Left lung (tissue), 10 donors: ENCODE results near the gene DUSP28. TPM values are rescaled to one million over a fixed set of nuclear protein-coding genes. Genes with fewer than 3 reads are reported as not detected.

Source experiments
- ATAC-seq: fragments of 200-7000 bp; cut with Tn5 transposase; one replicate; pipeline ENCODE4 v1.9.1; 2020; ENCODE audit warnings: moderate library complexity
- DNase-seq, 4 donors: peaks; one replicate each; pipeline ENCODE4 v3.0.0-alpha.2; 2013 to 2020
- H3K27ac ChIP-seq, 2 donors: fragments of 200-600 bp; sonication (generic) in 1 of 2; one replicate each; pipeline versions ENCODE4 v1.5.0 to v1.8.0; 2020 to 2021
- H3K27me3 ChIP-seq, 2 donors: fragments of 200-600 bp; sonication (generic) in 1 of 2; one replicate each; pipeline versions ENCODE4 v1.5.0 to v1.8.0; 2020 to 2021
- H3K36me3 ChIP-seq, 2 donors: fragments of 200-600 bp; sonication (generic) in 1 of 2; one replicate each; pipeline versions ENCODE4 v1.5.0 to v1.8.0; 2020 to 2021
- H3K4me1 ChIP-seq, 2 donors: fragments of 200-600 bp; one replicate each; pipeline ENCODE4 v1.8.0; 2021
- H3K4me3 ChIP-seq, 2 donors: fragments of 200-600 bp; sonication (generic) in 1 of 2; one replicate each; pipeline versions ENCODE4 v1.5.0 to v1.8.0; 2020 to 2021; ENCODE audit warnings: mild to moderate bottlenecking in 1 of 2
- H3K9me3 ChIP-seq, 2 donors: fragments of 200-600 bp; sonication (generic) in 1 of 2; one replicate each; pipeline versions ENCODE4 v1.5.0 to v1.8.0; 2020 to 2021
- intact Hi-C, 2 donors: fragments of 100-400 bp; cut with DNase I; formaldehyde crosslinking; loops; one replicate each; pipeline versions ENCODE4 v1.11.2 to v1.14.2; 2022
- polyA plus RNA-seq, 6 donors: library from polyadenylated mRNA; unstranded; fragments of 120-200 nt; gene quantifications; one replicate each; pipeline ENCODE4 v1.2.1, GENCODE V29; 2013; ENCODE audit not compliant: insufficient read length in 6 of 6
- total RNA-seq, 2 donors: library from RNA; stranded (reverse); fragmentation: NEBNext Ultra II Directional; extraction: Animal tissue kit (Norgen Biotek cat#: 25700); gene quantifications; one replicate each; pipeline ENCODE4 v1.2.1, GENCODE V29; 2021
- TF ChIP-seq, protein P1 (sequence below), 2 donors: fragments of 200-600 bp; sonication (generic) in 1 of 2; IDR thresholded peaks; one replicate each; pipeline versions ENCODE4 v1.5.0 to v1.8.0; 2021; ENCODE audit warnings: antibody characterized with exemption in 2 of 2
- donor health status: DM: no; HTN: yes; CAD: no.
- donor health status: DM: no; HTN: no; CAD: no.

DUSP28 gene
- total and polyA plus RNA-seq, 8 donors: 2.4 to 7.6 (median 5.5) TPM

DNA sequence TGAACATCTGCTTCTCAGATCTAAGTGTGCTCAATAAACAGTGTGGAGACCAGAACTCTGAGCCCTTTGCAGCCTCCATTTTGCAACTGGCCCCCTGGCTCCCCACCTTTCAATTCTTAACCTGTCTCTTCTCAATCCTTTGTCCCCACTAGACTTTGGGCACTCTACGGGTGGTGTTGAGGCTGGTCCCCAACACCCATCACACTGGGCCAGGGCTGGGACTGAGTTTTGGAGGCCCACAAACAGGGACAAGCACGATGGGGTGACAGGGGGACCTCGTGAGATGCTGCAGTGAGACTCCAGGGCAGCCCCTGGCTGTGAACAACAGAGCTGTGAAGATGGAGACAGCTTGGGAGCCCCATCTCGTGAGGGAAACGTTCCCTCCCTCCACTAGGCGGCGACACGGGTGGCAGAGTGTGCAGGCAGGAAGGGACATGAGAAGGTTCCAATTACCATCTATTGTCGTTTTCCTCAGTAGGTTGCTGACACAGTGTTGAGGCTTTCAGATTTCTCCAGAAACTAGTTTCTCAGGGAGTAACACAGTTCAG, 3.5 kb upstream of the DUSP28 start:
- no peak overlapping the region for H3K4me3 ChIP-seq
- H3K27me3 ChIP-seq: peaks cover 0 to 6% of the 10 kb centered on the region in 2 donors
- peaks cover 18 to 42% of the 10 kb centered on the region in 2 donors for H3K4me1 ChIP-seq
- intact Hi-C loops: no loop called here
- TF ChIP-seq, protein P1, sequence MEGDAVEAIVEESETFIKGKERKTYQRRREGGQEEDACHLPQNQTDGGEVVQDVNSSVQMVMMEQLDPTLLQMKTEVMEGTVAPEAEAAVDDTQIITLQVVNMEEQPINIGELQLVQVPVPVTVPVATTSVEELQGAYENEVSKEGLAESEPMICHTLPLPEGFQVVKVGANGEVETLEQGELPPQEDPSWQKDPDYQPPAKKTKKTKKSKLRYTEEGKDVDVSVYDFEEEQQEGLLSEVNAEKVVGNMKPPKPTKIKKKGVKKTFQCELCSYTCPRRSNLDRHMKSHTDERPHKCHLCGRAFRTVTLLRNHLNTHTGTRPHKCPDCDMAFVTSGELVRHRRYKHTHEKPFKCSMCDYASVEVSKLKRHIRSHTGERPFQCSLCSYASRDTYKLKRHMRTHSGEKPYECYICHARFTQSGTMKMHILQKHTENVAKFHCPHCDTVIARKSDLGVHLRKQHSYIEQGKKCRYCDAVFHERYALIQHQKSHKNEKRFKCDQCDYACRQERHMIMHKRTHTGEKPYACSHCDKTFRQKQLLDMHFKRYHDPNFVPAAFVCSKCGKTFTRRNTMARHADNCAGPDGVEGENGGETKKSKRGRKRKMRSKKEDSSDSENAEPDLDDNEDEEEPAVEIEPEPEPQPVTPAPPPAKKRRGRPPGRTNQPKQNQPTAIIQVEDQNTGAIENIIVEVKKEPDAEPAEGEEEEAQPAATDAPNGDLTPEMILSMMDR (IDR thresholded peaks at IDR 0.05): peak; percentile 14 to 44
- DNase-seq: peak in 2 of 4 donors; percentile 52 to 87
- H3K27ac ChIP-seq: no peak overlapping the region
- peaks cover 0 to 18% of the 10 kb centered on the region in 2 donors for H3K36me3 ChIP-seq
- H3K9me3 ChIP-seq: no peaks in the 10 kb centered on the region
- ATAC-seq: no peak

DNA sequence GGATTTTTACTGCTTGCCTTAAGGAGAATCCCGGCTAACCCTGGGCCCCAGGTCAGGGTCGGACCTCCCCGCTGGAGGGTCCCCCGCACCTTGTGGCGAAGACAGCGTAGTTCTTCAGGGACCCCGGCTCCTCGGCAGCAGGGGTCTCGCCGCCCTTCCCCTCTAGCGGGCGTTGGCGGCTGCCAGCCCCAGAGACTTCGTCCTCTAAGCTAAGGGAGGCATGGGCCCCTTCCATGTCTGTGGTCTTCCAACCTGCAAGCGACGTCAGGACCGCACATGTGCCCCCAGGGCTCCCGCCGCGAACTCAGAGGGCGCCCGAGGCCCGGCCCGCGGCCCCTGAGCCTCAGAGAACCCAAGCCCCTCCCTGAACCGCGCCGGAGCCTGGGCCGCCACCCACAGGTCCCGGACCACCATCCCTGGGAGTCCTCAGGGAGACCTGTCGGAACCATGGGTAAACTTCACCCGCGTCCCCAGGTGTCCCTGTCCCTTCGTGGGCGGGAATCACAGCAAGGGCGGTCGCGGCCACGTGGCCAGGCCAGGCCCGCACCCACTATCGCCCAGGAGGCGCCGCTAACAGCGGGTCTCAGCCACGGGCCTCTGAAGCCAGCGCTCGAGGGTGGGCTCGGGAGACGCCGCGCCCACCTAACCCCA, 2.9 kb upstream of the DUSP28 start:
- DNase-seq: peak in 1 of 4 donors; percentile 77
- H3K9me3 ChIP-seq: no peaks in the 10 kb centered on the region
- intact Hi-C loops: no loop called here
- TF ChIP-seq, protein P1 (IDR thresholded peaks at IDR 0.05): no peak
- H3K36me3 ChIP-seq: peaks cover 0 to 12% of the 10 kb centered on the region in 2 donors
- peak overlapping the region; percentile 36 to 40 for H3K4me3 ChIP-seq
- H3K27ac ChIP-seq: no peak overlapping the region
- ATAC-seq: no peak
- H3K27me3 ChIP-seq: peaks cover 0 to 6% of the 10 kb centered on the region in 2 donors
- H3K4me1 ChIP-seq: peaks cover 24 to 48% of the 10 kb centered on the region in 2 donors

DNA sequence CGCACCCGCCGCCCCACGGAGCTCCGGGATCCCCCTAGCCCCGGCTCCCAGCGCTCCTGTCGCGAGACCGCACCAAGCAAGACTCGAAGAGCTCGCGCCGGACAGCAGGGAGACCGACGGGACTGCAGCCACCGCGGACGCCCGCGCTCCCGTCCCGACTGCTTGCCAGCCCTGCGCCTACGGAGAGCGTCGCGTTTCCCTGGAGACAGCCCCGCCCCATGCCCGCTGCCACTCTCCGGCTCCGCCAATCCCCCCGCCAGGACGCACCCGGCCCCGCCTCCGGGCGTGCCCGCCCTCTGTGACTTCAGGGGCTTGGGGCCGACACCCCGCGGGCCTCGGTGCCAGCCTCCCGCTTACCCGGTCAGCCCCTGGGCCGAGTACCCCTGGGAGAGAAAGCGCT, 2.3 kb upstream of the DUSP28 start, which contains the start of gene ANKMY1:
ANKMY1 (minus strand) TSS at position 181 of the 400 bp plus-strand sequence. CDS start 653 bp downstream, outside the sequence.
- ATAC-seq: peak; percentile 33
- H3K4me3 ChIP-seq: peak within 1 kb of the TSS; percentile 36 to 40
- intact Hi-C loops: no loop called here

DNA sequence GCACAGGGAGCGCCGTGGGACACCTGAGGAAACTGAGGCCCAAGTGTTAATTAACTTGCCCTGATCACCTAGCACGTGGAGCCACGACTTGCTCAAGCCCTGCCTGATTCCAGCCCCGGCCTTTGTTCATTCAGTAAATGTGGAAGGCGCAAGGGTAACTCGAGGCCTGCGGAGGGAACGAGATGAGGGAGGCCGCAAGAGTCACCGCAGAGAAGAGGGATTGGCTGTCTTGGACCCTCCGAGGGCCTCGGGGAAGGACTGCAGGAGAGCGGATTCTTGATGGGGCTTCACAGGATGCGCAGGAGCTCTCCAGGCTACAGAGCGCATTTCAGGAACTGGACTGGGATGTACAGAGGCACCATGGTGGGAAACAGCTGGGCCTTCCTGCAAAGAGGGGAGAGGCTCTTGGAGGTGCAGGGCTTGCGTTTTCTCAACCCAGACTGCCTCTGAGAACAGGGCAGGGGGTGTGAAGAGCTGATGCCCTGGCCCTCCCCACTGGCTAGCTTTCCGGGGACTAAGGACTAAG, 1.9 kb upstream of the DUSP28 start:
- peaks cover 28 to 57% of the 10 kb centered on the region in 2 donors for H3K4me1 ChIP-seq
- peak in 1 of 4 donors; percentile 51 for DNase-seq
- intact Hi-C loops: no loop called here

More for the DNA sequence above, 2.3 kb upstream of the DUSP28 start, which contains the start of gene ANKMY1:
- H3K4me1 ChIP-seq: peaks cover 28 to 54% of the 10 kb centered on the region in 2 donors
- no peaks in the 10 kb centered on the region for H3K9me3 ChIP-seq
- no peak within 1 kb of the TSS for H3K27ac ChIP-seq
- H3K27me3 ChIP-seq: peaks cover 0 to 6% of the 10 kb centered on the region in 2 donors
- TF ChIP-seq, protein P1 (IDR thresholded peaks at IDR 0.05): no peak
- H3K36me3 ChIP-seq: peaks cover 0 to 7% of the 10 kb centered on the region in 2 donors
- peak in 3 of 4 donors; percentile 75 to 92 (median 77) for DNase-seq

More for the DNA sequence above, 1.9 kb upstream of the DUSP28 start:
- peaks cover 0 to 6% of the 10 kb centered on the region in 2 donors for H3K27me3 ChIP-seq
- H3K27ac ChIP-seq: no peak overlapping the region
- ATAC-seq: no peak
- peak overlapping the region; percentile 36 to 40 for H3K4me3 ChIP-seq
- H3K36me3 ChIP-seq: peaks cover 0 to 2% of the 10 kb centered on the region in 2 donors
- no peaks in the 10 kb centered on the region for H3K9me3 ChIP-seq
- TF ChIP-seq, protein P1 (IDR thresholded peaks at IDR 0.05): no peak
